HEK293 (cell line): ENCODE results near the gene PTGES.

ENCODE experiments used
- BCL11B ChIP-seq: fragments of 450-650 bp; formaldehyde crosslinking; IDR thresholded peaks from 2 replicates; pipeline ENCODE4 v1.5.1; 2016; ENCODE audit warnings: low read depth, missing biosample characterization, missing genetic modification characterization
- HOXC10 ChIP-seq: sonication (generic); formaldehyde crosslinking; IDR thresholded peaks from 2 replicates; pipeline ENCODE4 v1.8.1; 2023; ENCODE audit warnings: mild to moderate bottlenecking, missing genetic modification reagents
- SETDB1 ChIP-seq: IDR thresholded peaks from one replicate; pipeline ENCODE4 v1.6.1; 2017; ENCODE audit warnings: mild to moderate bottlenecking, low read length, moderate library complexity, mixed read lengths; ENCODE audit not compliant: insufficient read length
- SP7 ChIP-seq: fragments of 450-650 bp; formaldehyde crosslinking; IDR thresholded peaks from 2 replicates; pipeline ENCODE4 v1.5.1; 2016; ENCODE audit warnings: missing biosample characterization, missing genetic modification characterization
- ZBTB10 ChIP-seq: fragments of 450-650 bp; formaldehyde crosslinking; IDR thresholded peaks from 2 replicates; pipeline ENCODE4 v1.5.1; 2016; ENCODE audit warnings: missing biosample characterization, missing genetic modification characterization
- ZBTB20 ChIP-seq: fragments of 450-650 bp; formaldehyde crosslinking; IDR thresholded peaks from 2 replicates; pipeline ENCODE4 v1.5.1; 2016; ENCODE audit warnings: missing biosample characterization, missing genetic modification characterization
- ZBTB6 ChIP-seq: fragments of 450-650 bp; formaldehyde crosslinking; IDR thresholded peaks from 2 replicates; pipeline ENCODE4 v1.5.1; 2017; ENCODE audit warnings: missing biosample characterization, missing genetic modification characterization
- ZFHX2 ChIP-seq: fragments of 450-650 bp; formaldehyde crosslinking; conservative IDR thresholded peaks from 2 replicates; pipeline ENCODE4 v1.5.1; 2016; ENCODE audit warnings: missing biosample characterization, missing genetic modification characterization
- ZFP37 ChIP-seq: fragments of 450-650 bp; formaldehyde crosslinking; IDR thresholded peaks from 2 replicates; pipeline ENCODE4 v1.5.1; 2016; ENCODE audit warnings: missing biosample characterization, missing genetic modification characterization
- ZNF114 ChIP-seq: fragments of 450-650 bp; formaldehyde crosslinking; IDR thresholded peaks from 2 replicates; pipeline ENCODE4 v1.5.0; 2017; ENCODE audit warnings: missing biosample characterization, missing genetic modification characterization
- ZNF140 ChIP-seq: fragments of 450-650 bp; formaldehyde crosslinking; IDR thresholded peaks from 2 replicates; pipeline ENCODE4 v1.5.1; 2016; ENCODE audit warnings: missing biosample characterization, missing genetic modification characterization
- ZNF16 ChIP-seq: fragments of 450-650 bp; formaldehyde crosslinking; IDR thresholded peaks from 2 replicates; pipeline ENCODE4 v1.5.1; 2016; ENCODE audit warnings: low read depth, missing biosample characterization, missing genetic modification characterization
- ZNF26 ChIP-seq: fragments of 450-650 bp; formaldehyde crosslinking; IDR thresholded peaks from 2 replicates; pipeline ENCODE4 v1.5.1; 2016; ENCODE audit warnings: missing biosample characterization, missing genetic modification characterization
- ZNF280C ChIP-seq: fragments of 450-650 bp; formaldehyde crosslinking; IDR thresholded peaks from 2 replicates; pipeline ENCODE4 v1.5.1; 2016; ENCODE audit warnings: missing biosample characterization, missing genetic modification characterization
- ZNF350 ChIP-seq: fragments of 450-650 bp; formaldehyde crosslinking; IDR thresholded peaks from 2 replicates; pipeline ENCODE4 v1.5.0; 2017; ENCODE audit warnings: missing biosample characterization, mild to moderate bottlenecking, missing genetic modification characterization
- ZNF362 ChIP-seq: fragments of 450-650 bp; formaldehyde crosslinking; IDR thresholded peaks from 2 replicates; pipeline ENCODE4 v1.5.1; 2016; ENCODE audit warnings: missing biosample characterization, missing genetic modification characterization
- ZNF366 ChIP-seq: fragments of 450-650 bp; formaldehyde crosslinking; conservative IDR thresholded peaks from 2 replicates; pipeline ENCODE4 v1.5.1; 2016; ENCODE audit warnings: missing biosample characterization, missing genetic modification characterization
- ZNF391 ChIP-seq: fragments of 450-650 bp; formaldehyde crosslinking; IDR thresholded peaks from 2 replicates; pipeline ENCODE4 v1.5.1; 2016; ENCODE audit warnings: low read depth, missing biosample characterization, missing genetic modification characterization, borderline replicate concordance
- ZNF394 ChIP-seq: fragments of 450-650 bp; formaldehyde crosslinking; IDR thresholded peaks from 2 replicates; pipeline ENCODE4 v1.5.1; 2016; ENCODE audit warnings: missing biosample characterization, missing genetic modification characterization, mild to moderate bottlenecking, moderate library complexity, borderline replicate concordance
- ZNF488 ChIP-seq: fragments of 450-650 bp; formaldehyde crosslinking; IDR thresholded peaks from 2 replicates; pipeline ENCODE4 v1.5.1; 2016; ENCODE audit warnings: missing biosample characterization, missing genetic modification characterization
- ZNF510 ChIP-seq: fragments of 450-650 bp; formaldehyde crosslinking; IDR thresholded peaks from 2 replicates; pipeline ENCODE4 v1.5.1; 2018; ENCODE audit warnings: mild to moderate bottlenecking, missing genetic modification characterization, missing biosample characterization; ENCODE audit not compliant: insufficient replicate concordance
- ZNF558 ChIP-seq: fragments of 450-650 bp; formaldehyde crosslinking; IDR thresholded peaks from 2 replicates; pipeline ENCODE4 v1.5.1; 2016; ENCODE audit warnings: missing biosample characterization, missing genetic modification characterization
- ZNF624 ChIP-seq: fragments of 450-650 bp; formaldehyde crosslinking; IDR thresholded peaks from 2 replicates; pipeline ENCODE4 v1.5.1; 2017; ENCODE audit warnings: missing biosample characterization, missing genetic modification characterization
- ZNF654 ChIP-seq: fragments of 450-650 bp; formaldehyde crosslinking; IDR thresholded peaks from 2 replicates; pipeline ENCODE4 v1.5.1; 2016; ENCODE audit warnings: low read depth, missing biosample characterization, missing genetic modification characterization
- ZNF776 ChIP-seq: fragments of 450-650 bp; formaldehyde crosslinking; IDR thresholded peaks from 2 replicates; pipeline ENCODE4 v1.5.0; 2017; ENCODE audit warnings: missing biosample characterization, missing genetic modification characterization, borderline replicate concordance
- ZNF792 ChIP-seq: fragments of 450-650 bp; formaldehyde crosslinking; IDR thresholded peaks from 2 replicates; pipeline ENCODE4 v1.5.1; 2016; ENCODE audit warnings: missing biosample characterization, missing genetic modification characterization
- ZNF830 ChIP-seq: fragments of 450-650 bp; IDR thresholded peaks from 2 replicates; pipeline ENCODE4 v1.5.0; 2018; ENCODE audit warnings: missing biosample characterization, missing genetic modification characterization, low read depth, mild to moderate bottlenecking, moderate library complexity
- ZNF837 ChIP-seq: fragments of 450-650 bp; formaldehyde crosslinking; IDR thresholded peaks from 2 replicates; pipeline ENCODE4 v1.5.1; 2016; ENCODE audit warnings: missing biosample characterization, missing genetic modification characterization

Gene PTGES

GRCh38 chr9:129737479-129738274 lies 15.2 kb downstream of the PTGES start (continued):
- TF ChIP-seq ZNF394 (peak; percentile 72; the same call in 1 of the 2 replicates), ZNF362 (0 out of 2 replicates have a peak, but pooled peaks have one; percentile 39), BCL11B (tag by site-specific recombination) (no peak), ZNF16 (tag by site-specific recombination) (no peak), ZNF140 (tag by site-specific recombination) (no peak), ZNF654 (tag by site-specific recombination) (peak; percentile 82), ZNF350 (tag by site-specific recombination) (no peak), ZNF366 (tag by site-specific recombination) (no peak), ZBTB6 (tag by site-specific recombination) (peak; percentile 51; the same call in 1 of the 2 replicates), ZNF26 (tag by site-specific recombination) (no peak), SP7 (tag by site-specific recombination) (peak; percentile 70), ZNF558 (tag by site-specific recombination) (no peak), ZNF624 (tag by site-specific recombination) (no peak), ZFP37 (tag by site-specific recombination) (no peak), ZNF114 (tag by site-specific recombination) (no peak), ZNF830 (tag by site-specific recombination) (no peak), ZNF776 (tag by site-specific recombination) (no peak), HOXC10 (CRISPR knock-in tag) (no peak), ZFHX2 (tag by site-specific recombination) (no peak), ZNF792 (tag by site-specific recombination) (peak; percentile 98), SETDB1 (no peak), ZBTB20 (tag by site-specific recombination) (peak; percentile 59; the same call in 1 of the 2 replicates), ZBTB10 (tag by site-specific recombination) (peak; percentile 93), ZNF488 (tag by site-specific recombination) (no peak), ZNF280C (tag by site-specific recombination) (no peak), ZNF837 (tag by site-specific recombination) (no peak), ZNF391 (tag by site-specific recombination) (no peak), ZNF510 (tag by site-specific recombination) (no peak)
